ENCODE data around the gene MYL11.

GRCh38 chr16:30380803-30381208, 6.2 kb downstream of the MYL11 start:
- no peak for TF ChIP-seq REST (IDR thresholded peaks at IDR 0.05; ENCODE audit: insufficient replicate concordance, low read depth)
- TF ChIP-seq CTCF (IDR thresholded peaks at IDR 0.05; ENCODE audit: insufficient read depth, low read length): no peak
- no peak for TF ChIP-seq POLR2AphosphoS5 (IDR thresholded peaks at IDR 0.05; ENCODE audit: low read depth)
- no peak for TF ChIP-seq GABPA (IDR thresholded peaks at IDR 0.05; ENCODE audit: low read depth)
- TF ChIP-seq SPI1 (IDR thresholded peaks at IDR 0.05; ENCODE audit: borderline replicate concordance, low read depth): no peak
